Kidney (tissue), 14 donors: ENCODE data around the gene MUS81. TPM values are rescaled to one million over a fixed set of nuclear protein-coding genes. Genes with fewer than 3 reads are reported as not detected.

Experiments used
- DNase-seq, 5 donors: peaks; one replicate each; pipeline ENCODE4 v3.0.0-alpha.2; 2013 to 2020
- FAIRE-seq: peaks from 2 replicates; lab custom pipeline; 2012; peaks lifted over from hg19 to GRCh38; lab: Jason Lieb, UNC
- H3K27ac ChIP-seq, 2 donors: one replicate each; pipeline ENCODE4 v1.7.0; 2013; ENCODE audit warnings: low read depth in 2 of 2, low read length in 2 of 2, inconsistent platforms in 1 of 2
- H3K27me3 ChIP-seq: one replicate; pipeline ENCODE4 v1.7.1; 2013; ENCODE audit warnings: low read length, inconsistent platforms; ENCODE audit not compliant: control insufficient read depth, insufficient read depth
- H3K36me3 ChIP-seq, 3 donors: one replicate each; pipeline versions ENCODE4 v1.7.0 to v1.7.1; 2013; ENCODE audit warnings: low read length in 3 of 3, control low read depth in 1 of 3, inconsistent platforms in 1 of 3; ENCODE audit not compliant: insufficient read depth in 3 of 3, control insufficient read depth in 2 of 3
- H3K4me1 ChIP-seq, 3 donors: one replicate each; pipeline versions ENCODE4 v1.7.0 to v1.7.1; 2013; ENCODE audit warnings: low read length in 3 of 3, inconsistent platforms in 1 of 3, low read depth in 1 of 3; ENCODE audit not compliant: control insufficient read depth in 2 of 3, insufficient read depth in 2 of 3
- H3K4me3 ChIP-seq, 3 donors: one replicate each; pipeline versions ENCODE4 v1.7.0 to v1.8.1; 2013; ENCODE audit warnings: low read length in 3 of 3, control low read depth in 1 of 3, inconsistent platforms in 1 of 3
- H3K9ac ChIP-seq, 3 donors: one replicate each; pipeline versions ENCODE4 v1.7.0 to v1.7.1; 2013; ENCODE audit warnings: low read length in 3 of 3, control low read depth in 1 of 3, inconsistent platforms in 1 of 3
- H3K9me3 ChIP-seq, 3 donors: one replicate each; pipeline versions ENCODE4 v1.7.0 to v1.7.1; 2013; ENCODE audit warnings: low read length in 3 of 3, control low read depth in 1 of 3, inconsistent platforms in 1 of 3; ENCODE audit not compliant: control insufficient read depth in 2 of 3, insufficient read depth in 1 of 3
- CTCF ChIP-seq: IDR thresholded peaks from 3 replicates; pipeline ENCODE4 v1.5.1; 2012; ENCODE audit warnings: mild to moderate bottlenecking, moderate library complexity, borderline replicate concordance; ENCODE audit not compliant: insufficient read depth; ENCODE audit errors: extremely low read depth
- intact Hi-C: fragments of 100-400 bp; cut with DNase I; formaldehyde crosslinking; loops from one replicate; pipeline ENCODE4 v1.11.1; 2022
- polyA plus RNA-seq: library from polyadenylated mRNA; stranded (reverse); fragments of 350-450 nt; fragmentation: Illumina TruSeq; extraction: RNeasy Lipid Tissue Mini Kit (QIAGEN cat#74804); gene quantifications from one replicate; pipeline ENCODE4 v1.2.3, GENCODE V29; 2014; ENCODE audit warnings: low read depth, low replicate concordance; ENCODE audit not compliant: insufficient read depth
- total RNA-seq: library from RNA; stranded (reverse); fragmentation: NEBNext Ultra II Directional; extraction: Animal tissue kit (Norgen Biotek cat#: 25700); gene quantifications from one replicate; pipeline ENCODE4 v1.2.1, GENCODE V29; 2021
- donor health status: control.
- donor health status: control.
- donor health status: control.
- donor health status: control.
- donor health status: control.
- donor health status: DM: yes; HTN: yes; CAD: no.
- donor health status: Normal renal cell carcinoma (clear cell type).

MUS81 gene
- total and polyA plus RNA-seq, 2 donors from 2014 or later = 31.2 to 54.9 TPM

DNA sequence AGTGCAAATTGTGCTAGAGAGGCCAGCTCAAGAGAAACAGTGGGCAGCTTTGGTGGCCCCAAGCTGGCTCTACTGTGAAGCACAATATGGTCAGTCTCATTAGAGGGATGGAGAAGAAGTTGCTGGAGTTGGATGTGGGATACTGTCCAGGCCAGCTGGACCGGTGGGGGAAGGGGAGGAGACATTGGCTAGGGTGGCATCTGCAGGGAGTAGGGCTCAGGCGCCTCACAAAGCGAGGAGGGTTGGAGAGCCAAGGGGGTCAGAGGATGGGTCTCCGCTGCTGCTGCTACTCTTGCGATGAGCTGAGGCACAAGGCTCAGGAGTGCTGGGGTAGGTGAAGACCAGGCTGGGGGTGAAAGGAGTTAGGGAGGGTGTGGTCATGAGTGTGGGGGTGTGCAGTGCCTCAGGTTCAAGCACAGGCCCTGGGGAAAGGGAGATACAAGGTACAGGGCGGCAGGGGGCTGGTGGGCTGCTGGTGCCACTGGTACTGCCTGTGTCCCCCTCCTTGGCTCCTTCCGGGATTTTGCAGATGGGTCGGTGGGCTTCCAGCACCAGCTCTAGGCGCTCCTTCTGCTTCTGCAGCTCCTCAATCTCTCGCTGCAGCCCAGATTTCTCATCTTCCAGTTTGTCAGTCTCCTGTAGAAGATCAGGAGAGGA is 32.6 kb downstream of the MUS81 start:
- intact Hi-C loops = no loop called here
- no peak for FAIRE-seq
- Histone ChIP-seq H3K36me3 (no peaks in the 10 kb centered on the region), H3K9ac (no peak overlapping the region), H3K27ac (peak overlapping the region in 1 of 2 donors; percentile 17), H3K4me3 (peak overlapping the region in 1 of 3 donors; percentile 71), H3K9me3 (no peaks in the 10 kb centered on the region), H3K4me1 (peaks cover 0 to 30% (median 0%) of the 10 kb centered on the region in 3 donors), H3K27me3 (no peaks in the 10 kb centered on the region)
- DNase-seq = peak in 1 of 5 donors; percentile 50
- TF ChIP-seq CTCF = no peak

GRCh38 chr11:65894034-65894591 is 33.9 kb downstream of the MUS81 start:
- Histone ChIP-seq H3K27ac (peak overlapping the region in 1 of 2 donors; percentile 82), H3K4me1 (peaks cover 0 to 23% (median 0%) of the 10 kb centered on the region in 3 donors), H3K9ac (no peak overlapping the region), H3K4me3 (no peak overlapping the region), H3K36me3 (no peaks in the 10 kb centered on the region), H3K9me3 (no peaks in the 10 kb centered on the region), H3K27me3 (peaks cover 8% of the 10 kb centered on the region)
- no peak for FAIRE-seq
- no peak for TF ChIP-seq CTCF
- peak in 1 of 5 donors; percentile 86 for DNase-seq
- intact Hi-C loops = no loop called here

GRCh38 chr11:65895482-65895981 is 35.3 kb downstream of the MUS81 start:
- H3K9ac ChIP-seq = no peak overlapping the region
- no peaks in the 10 kb centered on the region for H3K9me3 ChIP-seq
- peaks cover 12% of the 10 kb centered on the region for H3K27me3 ChIP-seq
- H3K4me1 ChIP-seq = peaks cover 0 to 21% (median 3%) of the 10 kb centered on the region in 3 donors
- intact Hi-C loops = no loop called here
- no peak overlapping the region for H3K27ac ChIP-seq
- DNase-seq (no peak), FAIRE-seq (no peak)
- no peak for TF ChIP-seq CTCF
- no peak overlapping the region for H3K4me3 ChIP-seq
- H3K36me3 ChIP-seq = no peaks in the 10 kb centered on the region
